Natural killer cell treated with Interleukin-12 subunit alpha and Interleukin-12 subunit beta and Interleukin-15 and Interleukin-18, amount 100 ng/mL, for 72 hours (primary cell): ENCODE results near the gene CEACAM19. TPM values are rescaled to one million over a fixed set of nuclear protein-coding genes. Genes with fewer than 3 reads are reported as not detected.
"Not testable (repeated sequence)": the region's sequence is repeated elsewhere in the genome, so short reads cannot be mapped to it uniquely, and the experiment has no call there.

ENCODE experiments used
- ATAC-seq, 2 donors: fragments of 150-1000 bp; cut with Tn5 transposase in 1 of 2; sonication (Bioruptor Pico), chemical (Tn5 transposase) in 1 of 2; 2 replicates each; pipeline ENCODE4 v1.10.0; 2021
- DNase-seq: peaks from one replicate; pipeline ENCODE4 v3.0.0; 2022; ENCODE audit warnings: low spot score
- H3K27ac Mint-ChIP-seq, 2 donors: 1 replicate in 1 of 2; 2 replicates in 1 of 2; pipeline ENCODE4 v1.8.0; 2022; ENCODE audit warnings: mixed read lengths in 2 of 2, mild to moderate bottlenecking in 1 of 2, moderate library complexity in 1 of 2
- H3K27me3 Mint-ChIP-seq, 2 donors: 1 replicate in 1 of 2; 2 replicates in 1 of 2; pipeline ENCODE4 v1.8.0; 2022; ENCODE audit warnings: mixed read lengths in 2 of 2
- H3K36me3 Mint-ChIP-seq: one replicate; pipeline ENCODE4 v1.8.0; 2022; ENCODE audit warnings: mixed read lengths
- H3K4me1 Mint-ChIP-seq, 2 donors: 1 replicate in 1 of 2; 2 replicates in 1 of 2; pipeline ENCODE4 v1.8.0; 2022; ENCODE audit warnings: low read depth in 2 of 2, mixed read lengths in 2 of 2, mild to moderate bottlenecking in 1 of 2
- H3K4me3 Mint-ChIP-seq: one replicate; pipeline ENCODE4 v1.8.0; 2022; ENCODE audit warnings: mixed read lengths
- H3K9me3 Mint-ChIP-seq: 2 replicates; pipeline ENCODE4 v1.8.0; 2022; ENCODE audit warnings: mixed read lengths
- total RNA-seq, 2 donors: library from RNA; stranded (reverse); gene quantifications; one replicate each; pipeline ENCODE4 v1.2.3, GENCODE V29; 2022

The CEACAM19 gene
- total RNA-seq, result 1 to 10 TPM; 1.6 to 1.9 TPM

DNA sequence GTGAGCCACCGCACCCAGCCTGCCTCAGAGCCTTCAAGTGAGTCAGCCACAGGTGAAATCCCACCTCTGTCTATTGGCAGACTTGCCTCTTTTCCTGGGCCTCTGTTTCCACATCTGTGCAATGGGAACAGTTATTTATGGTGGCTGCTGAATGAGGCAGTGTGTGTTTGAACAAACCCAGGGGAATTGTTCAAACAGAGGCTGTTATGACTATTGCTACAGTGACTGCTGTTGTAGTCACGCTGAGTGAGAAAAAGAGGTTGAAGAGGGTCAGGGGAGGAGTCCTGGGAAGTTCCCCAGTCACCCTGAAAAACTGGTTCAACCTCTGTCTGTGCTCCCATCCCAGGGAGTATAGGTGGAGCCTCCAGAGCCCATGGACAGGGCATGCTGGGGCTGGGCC lies at the start of gene CEACAM19:
Gene CEACAM19, plus strand, starts transcription at position 83 of the 400 bp plus-strand sequence. CDS start 450 bp downstream, outside the sequence.
- H3K36me3 Mint-ChIP-seq, result no peaks in the 10 kb centered on the region
- no peak for ATAC-seq
- no peak for DNase-seq
- no peaks in the 10 kb centered on the region for H3K27me3 Mint-ChIP-seq
- no peak within 1 kb of the TSS for H3K27ac Mint-ChIP-seq
- no peak within 1 kb of the TSS for H3K4me3 Mint-ChIP-seq
- H3K9me3 Mint-ChIP-seq, result no peaks in the 10 kb centered on the region
- no peaks in the 10 kb centered on the region for H3K4me1 Mint-ChIP-seq

DNA sequence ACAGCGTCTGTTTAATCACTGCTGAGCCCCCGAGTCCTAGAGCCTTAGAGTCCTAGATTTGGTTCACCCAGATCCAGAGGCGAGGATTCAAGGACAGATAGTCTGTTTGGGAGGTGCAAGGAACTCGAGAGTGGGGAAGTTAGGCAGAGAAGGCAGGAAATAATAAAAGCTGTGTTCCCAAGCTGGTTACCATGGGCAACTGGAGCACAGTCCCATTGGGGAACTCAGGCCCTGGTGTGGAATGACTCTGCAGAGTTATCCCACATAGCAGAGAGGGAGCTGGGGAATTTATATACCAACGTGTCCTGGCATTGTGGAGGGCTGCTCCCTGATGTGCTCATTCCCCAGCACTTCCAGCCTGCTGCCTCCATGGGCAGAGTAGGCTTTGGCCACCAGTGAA lies 48.2 kb upstream of the CEACAM19 start:
- Mint-ChIP-seq H3K4me1 (no peaks in the 10 kb centered on the region), H3K27me3 (peaks cover 0 to 8% of the 10 kb centered on the region in 2 donors), H3K36me3 (no peaks in the 10 kb centered on the region), H3K27ac (no peak overlapping the region), H3K4me3 (no peak overlapping the region), H3K9me3 (no peaks in the 10 kb centered on the region)
- ATAC-seq (no peak), DNase-seq (no peak)

DNA sequence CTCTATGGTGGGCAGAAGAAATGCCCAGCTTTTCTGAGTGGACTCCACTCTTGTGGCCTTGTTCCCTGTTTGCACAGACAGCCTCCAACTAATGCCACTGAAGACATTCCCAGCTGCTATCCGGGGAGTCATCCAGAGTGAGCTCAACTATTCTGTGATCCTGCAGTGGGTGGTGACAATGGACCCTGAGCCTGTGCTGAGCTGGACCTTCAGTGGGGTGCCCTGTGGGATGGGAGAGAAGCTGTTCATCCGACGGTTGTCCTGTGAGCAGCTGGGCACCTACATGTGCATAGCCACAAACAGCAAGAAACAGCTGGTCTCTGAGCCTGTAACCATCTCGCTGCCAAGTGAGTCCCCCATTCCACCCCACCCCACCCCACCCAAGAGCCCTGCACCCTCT lies 47.7 kb upstream of the CEACAM19 start:
- Mint-ChIP-seq H3K27ac (no peak overlapping the region), H3K4me1 (no peaks in the 10 kb centered on the region)

GRCh38 chr19:44624840-44625354 lies 46.4 kb upstream of the CEACAM19 start:
- no peak for DNase-seq
- ATAC-seq, result no peak
- Mint-ChIP-seq H3K4me1 (no peaks in the 10 kb centered on the region), H3K9me3 (no peaks in the 10 kb centered on the region), H3K27me3 (peaks cover 0 to 8% of the 10 kb centered on the region in 2 donors), H3K4me3 (no peak overlapping the region), H3K36me3 (no peaks in the 10 kb centered on the region), H3K27ac (no peak overlapping the region)

More for the DNA sequence above, 47.7 kb upstream of the CEACAM19 start:
- Mint-ChIP-seq H3K36me3 (no peaks in the 10 kb centered on the region), H3K27me3 (peaks cover 0 to 8% of the 10 kb centered on the region in 2 donors), H3K4me3 (no peak overlapping the region), H3K9me3 (no peaks in the 10 kb centered on the region)
- no peak for ATAC-seq
- DNase-seq, result no peak

- not testable (repeated sequence) for H3K27ac Mint-ChIP-seq, H3K4me3 Mint-ChIP-seq, H3K4me1 Mint-ChIP-seq, DNase-seq, H3K9me3 Mint-ChIP-seq, ATAC-seq, H3K27me3 Mint-ChIP-seq, H3K36me3 Mint-ChIP-seq
These were observed 45.6 kb upstream of the CEACAM19 start for GRCh38 chr19:44625637-44626036.

DNA sequence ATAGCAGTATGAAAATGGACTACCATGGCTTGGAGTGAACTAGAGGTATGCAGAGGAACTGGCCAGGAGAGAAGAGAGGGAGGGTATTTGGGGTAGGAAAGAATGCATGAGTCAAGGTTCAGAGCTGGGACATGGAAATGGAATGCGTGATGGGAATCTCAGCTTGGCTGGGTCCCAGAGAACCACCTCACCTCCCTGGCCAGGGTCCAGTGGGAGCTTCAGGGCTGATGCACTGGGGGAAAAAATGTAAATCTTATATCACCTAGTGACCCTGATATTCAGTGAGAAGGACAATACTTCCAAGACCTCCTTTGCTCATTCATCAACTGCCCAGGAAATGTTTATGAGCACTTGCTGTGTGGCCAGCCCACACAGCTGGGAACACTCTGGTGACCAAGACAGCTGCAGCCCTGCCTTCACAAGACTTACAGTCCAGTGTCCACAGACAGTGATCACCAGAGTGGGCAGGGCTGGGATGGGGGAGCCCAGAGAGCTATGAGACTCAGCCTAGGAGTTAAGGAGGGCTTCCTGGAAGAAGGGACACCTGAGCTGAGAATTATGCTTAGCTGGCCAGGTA lies 45.1 kb upstream of the CEACAM19 start:
- Mint-ChIP-seq H3K27ac (no peak overlapping the region), H3K9me3 (no peaks in the 10 kb centered on the region), H3K4me1 (no peaks in the 10 kb centered on the region), H3K4me3 (no peak overlapping the region), H3K27me3 (peaks cover 0 to 8% of the 10 kb centered on the region in 2 donors), H3K36me3 (no peaks in the 10 kb centered on the region)
- no peak for ATAC-seq
- DNase-seq, result no peak

GRCh38 chr19:44627631-44628030 lies 43.7 kb upstream of the CEACAM19 start:
- H3K4me3 Mint-ChIP-seq, result no peak overlapping the region
- peaks cover 0 to 8% of the 10 kb centered on the region in 2 donors for H3K27me3 Mint-ChIP-seq
- DNase-seq (no peak), ATAC-seq (no peak)
- H3K27ac Mint-ChIP-seq, result no peak overlapping the region
- no peaks in the 10 kb centered on the region for H3K36me3 Mint-ChIP-seq
- no peaks in the 10 kb centered on the region for H3K4me1 Mint-ChIP-seq
- no peaks in the 10 kb centered on the region for H3K9me3 Mint-ChIP-seq

DNA sequence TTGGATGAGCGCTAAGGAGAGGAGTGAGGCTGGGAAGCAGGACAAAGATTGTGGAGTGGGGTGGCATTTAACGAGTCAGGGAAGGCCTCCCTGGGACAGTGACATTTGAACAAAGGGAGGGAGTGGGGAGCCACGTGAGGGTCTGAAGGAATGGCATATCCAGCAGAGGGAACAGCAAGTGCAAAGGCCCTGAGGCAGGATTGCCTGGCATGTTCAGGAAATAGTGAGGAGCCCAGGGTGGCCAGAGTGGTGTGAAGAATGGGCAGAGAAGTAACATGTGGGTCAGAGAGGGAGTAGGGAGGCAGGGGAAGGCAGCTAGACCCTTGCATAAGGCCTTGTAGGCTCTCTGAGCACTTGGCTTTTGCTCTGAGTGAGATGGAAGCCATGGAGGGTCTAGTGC lies 42.5 kb upstream of the CEACAM19 start:
- H3K4me1 Mint-ChIP-seq, result no peaks in the 10 kb centered on the region
- no peak overlapping the region for H3K4me3 Mint-ChIP-seq
- no peak for ATAC-seq

DNA sequence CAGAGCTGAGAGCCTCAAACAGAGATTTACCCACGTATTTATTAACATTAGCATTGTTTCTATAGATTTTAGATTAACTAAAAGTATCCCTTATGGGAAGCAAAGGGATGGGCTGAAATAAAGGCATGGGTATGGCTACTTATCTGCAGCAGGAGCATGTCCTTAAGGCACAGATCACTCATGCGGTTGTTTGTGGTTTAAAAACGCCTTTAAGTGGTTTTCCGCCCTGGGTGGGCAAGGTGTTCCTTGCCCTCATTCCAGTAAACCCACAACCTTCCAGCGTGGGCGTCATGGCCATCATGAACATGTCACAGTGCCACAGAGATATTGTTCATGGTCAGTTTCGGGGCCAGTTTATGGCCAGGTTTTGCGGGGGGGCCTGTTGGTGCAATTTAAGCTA lies 39.7 kb upstream of the CEACAM19 start:
- not testable (repeated sequence) for H3K36me3 Mint-ChIP-seq, H3K27ac Mint-ChIP-seq, DNase-seq

More for the DNA sequence above, 42.5 kb upstream of the CEACAM19 start:
- Mint-ChIP-seq H3K27me3 (peaks cover 2 to 6% of the 10 kb centered on the region in 2 donors), H3K27ac (no peak overlapping the region), H3K9me3 (no peaks in the 10 kb centered on the region), H3K36me3 (no peaks in the 10 kb centered on the region)
- no peak for DNase-seq

DNA sequence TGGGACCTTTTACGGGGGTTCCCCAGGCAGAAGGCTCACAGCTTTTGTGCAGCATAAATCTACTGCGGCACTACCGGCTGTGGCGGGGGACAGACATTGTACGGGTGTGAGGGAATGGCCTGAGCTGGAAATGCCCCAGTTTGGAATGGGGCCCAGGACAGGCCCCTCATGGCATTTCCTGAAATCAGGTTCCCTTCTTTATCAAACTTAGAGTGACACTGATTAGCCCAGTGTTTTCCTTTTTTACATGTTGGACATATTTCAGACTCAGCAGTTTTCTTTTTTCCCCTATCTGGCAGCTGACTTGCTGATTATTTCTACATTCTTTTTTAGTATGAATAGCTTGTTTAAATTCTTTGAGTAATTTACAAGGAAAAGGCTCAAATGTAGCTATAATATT lies 37.2 kb upstream of the CEACAM19 start:
- H3K36me3 Mint-ChIP-seq, H3K4me1 Mint-ChIP-seq, H3K4me3 Mint-ChIP-seq, H3K9me3 Mint-ChIP-seq, ATAC-seq, DNase-seq, H3K27me3 Mint-ChIP-seq, H3K27ac Mint-ChIP-seq: not testable (repeated sequence)

More for the DNA sequence above, 39.7 kb upstream of the CEACAM19 start:
- ATAC-seq, H3K27me3 Mint-ChIP-seq, H3K4me3 Mint-ChIP-seq, H3K4me1 Mint-ChIP-seq, H3K9me3 Mint-ChIP-seq: not testable (repeated sequence)

GRCh38 chr19:44634785-44635184 lies 36.5 kb upstream of the CEACAM19 start:
- no peak for DNase-seq
- Mint-ChIP-seq H3K27ac (no peak overlapping the region), H3K4me1 (no peaks in the 10 kb centered on the region), H3K4me3 (no peak overlapping the region), H3K36me3 (no peaks in the 10 kb centered on the region), H3K9me3 (no peaks in the 10 kb centered on the region), H3K27me3 (peaks cover 7 to 9% of the 10 kb centered on the region in 2 donors)
- ATAC-seq, result no peak

DNA sequence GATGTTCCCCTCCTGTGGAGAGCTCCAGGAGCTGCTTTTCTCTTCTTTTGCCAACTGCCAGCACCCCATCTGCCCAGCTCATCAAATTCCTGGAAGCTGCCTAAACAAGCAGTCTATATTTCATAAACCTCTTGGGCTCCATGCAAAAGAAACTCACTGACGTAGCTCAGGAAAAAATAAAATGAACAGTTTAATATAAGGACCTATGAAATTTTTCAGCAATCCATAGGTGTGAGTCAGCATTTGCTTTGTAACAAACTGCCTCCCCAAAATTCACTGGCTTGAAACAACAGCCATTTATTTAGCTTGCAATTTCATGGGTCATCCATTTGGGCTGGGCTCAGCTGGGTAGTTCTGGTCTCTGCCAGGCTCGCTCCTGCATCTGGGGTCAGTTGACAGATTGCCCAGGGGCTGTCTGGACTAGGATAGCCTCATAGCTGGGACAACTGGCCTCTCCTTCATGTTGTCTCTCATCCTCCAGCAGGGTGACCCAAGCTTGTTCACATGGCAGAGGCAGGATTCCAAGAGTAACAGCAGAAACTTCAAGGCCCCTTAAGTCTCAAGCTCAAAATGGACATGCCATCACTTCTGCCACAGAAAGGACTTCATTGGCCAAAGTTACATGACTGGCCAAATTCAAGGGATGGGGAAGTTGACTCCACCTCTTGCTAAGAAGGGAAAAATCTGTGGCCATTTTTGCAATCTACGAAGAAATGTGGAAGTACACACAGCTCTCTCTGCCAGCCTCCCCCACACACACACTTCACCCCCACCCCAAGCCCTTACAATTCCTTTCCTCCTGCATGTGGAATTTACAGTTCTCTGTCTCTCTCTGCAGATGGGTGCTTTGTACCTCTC lies 35.5 kb upstream of the CEACAM19 start:
- DNase-seq (no peak), ATAC-seq (no peak)
- Mint-ChIP-seq H3K9me3 (no peaks in the 10 kb centered on the region), H3K4me1 (no peaks in the 10 kb centered on the region), H3K27me3 (peaks cover 7 to 11% of the 10 kb centered on the region in 2 donors), H3K4me3 (no peak overlapping the region), H3K27ac (no peak overlapping the region), H3K36me3 (no peaks in the 10 kb centered on the region)

GRCh38 chr19:44636439-44637389 lies 34.6 kb upstream of the CEACAM19 start:
- Mint-ChIP-seq H3K36me3 (no peaks in the 10 kb centered on the region), H3K27me3 (peaks cover 7 to 11% of the 10 kb centered on the region in 2 donors), H3K27ac (no peak overlapping the region), H3K9me3 (no peaks in the 10 kb centered on the region), H3K4me3 (no peak overlapping the region), H3K4me1 (no peaks in the 10 kb centered on the region)
- ATAC-seq, result no peak
- no peak for DNase-seq
